WTC11 (cell line): ENCODE measurements around the gene PHACTR2. TPM values are rescaled to one million over a fixed set of nuclear protein-coding genes. Genes with fewer than 3 reads are reported as not detected.

Experiments
- ATAC-seq: fragments of 200-7000 bp; cut with Tn5 transposase; 2 replicates; pipeline ENCODE4 v1.10.0; 2021; ENCODE audit warnings: mild to moderate bottlenecking, moderate library complexity
- CTCF ChIA-PET: fragments of 300-600 bp; sonication (Branson Sonifier 250); formaldehyde crosslinking; loops from one replicate; lab custom pipeline; 2021; ENCODE audit warnings: antibody characterized with exemption; lab: Charles Lee
- POLR2A ChIA-PET: fragments of 350-600 bp; sonication (Branson Sonifier 250); formaldehyde crosslinking; loops from one replicate; lab custom pipeline; 2021; ENCODE audit warnings: antibody characterized with exemption; lab: Charles Lee
- DNase-seq: peaks from one replicate; pipeline ENCODE4 v3.0.0; 2021; ENCODE audit warnings: low spot score
- H3K27ac Mint-ChIP-seq: 2 replicates; pipeline ENCODE4 v1.8.0; 2021; ENCODE audit warnings: mixed read lengths
- H3K27me3 Mint-ChIP-seq: 2 replicates; pipeline ENCODE4 v1.8.0; 2021; ENCODE audit warnings: low read depth, mild to moderate bottlenecking, moderate library complexity, mixed read lengths
- H3K36me3 Mint-ChIP-seq: 2 replicates; pipeline ENCODE4 v1.8.0; 2021; ENCODE audit warnings: mixed read lengths
- H3K4me1 Mint-ChIP-seq: 2 replicates; pipeline ENCODE4 v1.8.0; 2022; ENCODE audit warnings: mixed read lengths
- H3K4me3 Mint-ChIP-seq: 2 replicates; pipeline ENCODE4 v1.8.0; 2021; ENCODE audit warnings: mild to moderate bottlenecking, moderate library complexity, mixed read lengths
- H3K9me3 Mint-ChIP-seq: 2 replicates; pipeline ENCODE4 v1.8.0; 2021; ENCODE audit warnings: mixed read lengths
- ARID4B ChIP-seq: sonication (generic); formaldehyde crosslinking; IDR thresholded peaks from 2 replicates; pipeline ENCODE4 v1.8.0; 2023; ENCODE audit warnings: missing genetic modification reagents, mild to moderate bottlenecking, borderline replicate concordance
- CTCF ChIP-seq: fragments of 200-600 bp; IDR thresholded peaks from 2 replicates; pipeline ENCODE4 v1.8.0; 2022; ENCODE audit warnings: antibody characterized with exemption
- ELF4 ChIP-seq: sonication (generic); formaldehyde crosslinking; IDR thresholded peaks from 2 replicates; pipeline ENCODE4 v1.8.1; 2022; ENCODE audit warnings: low read depth, mild to moderate bottlenecking, moderate library complexity, missing genetic modification reagents
- ESRRA ChIP-seq: sonication (generic); formaldehyde crosslinking; IDR thresholded peaks from 2 replicates; pipeline ENCODE4 v1.8.1; 2022; ENCODE audit warnings: mild to moderate bottlenecking, missing genetic modification reagents, borderline replicate concordance
- FOXK1 ChIP-seq: sonication (generic); formaldehyde crosslinking; IDR thresholded peaks from 2 replicates; pipeline ENCODE4 v1.8.0; 2022; ENCODE audit warnings: mild to moderate bottlenecking, moderate library complexity, missing genetic modification reagents
- GTF2I ChIP-seq: fragments of 250-450 bp; sonication (Bioruptor Pico); conservative IDR thresholded peaks from 2 replicates; pipeline ENCODE4 v1.4.0; 2021; ENCODE audit warnings: mild to moderate bottlenecking
- JUN ChIP-seq: sonication (generic); formaldehyde crosslinking; IDR thresholded peaks from 2 replicates; pipeline ENCODE4 v1.8.0; 2023; ENCODE audit warnings: mild to moderate bottlenecking, missing genetic modification reagents
- MXD4 ChIP-seq: fragments of 250-450 bp; sonication (Bioruptor Pico); IDR thresholded peaks from 2 replicates; pipeline ENCODE4 v1.8.0; 2021; ENCODE audit warnings: mild to moderate bottlenecking, moderate library complexity, borderline replicate concordance
- MYBL2 ChIP-seq: sonication (generic); formaldehyde crosslinking; IDR thresholded peaks from 2 replicates; pipeline ENCODE4 v1.8.1; 2023; ENCODE audit warnings: mild to moderate bottlenecking, moderate library complexity, missing genetic modification reagents
- NFE2L1 ChIP-seq: sonication (generic); formaldehyde crosslinking; IDR thresholded peaks from 2 replicates; pipeline ENCODE4 v1.8.1; 2023; ENCODE audit warnings: missing genetic modification reagents
- NFYB ChIP-seq: sonication (generic); formaldehyde crosslinking; conservative IDR thresholded peaks from 2 replicates; pipeline ENCODE4 v1.8.0; 2022; ENCODE audit warnings: low read depth, missing genetic modification reagents
- NR2C2 ChIP-seq: sonication (generic); formaldehyde crosslinking; IDR thresholded peaks from 2 replicates; pipeline ENCODE4 v1.8.0; 2022; ENCODE audit warnings: mild to moderate bottlenecking, missing genetic modification reagents
- ZBTB21 ChIP-seq: sonication (generic); formaldehyde crosslinking; IDR thresholded peaks from 2 replicates; pipeline ENCODE4 v1.8.1; 2023; ENCODE audit warnings: mild to moderate bottlenecking, missing genetic modification reagents, borderline replicate concordance
- ZNF423 ChIP-seq: fragments of 250-450 bp; sonication (Bioruptor Pico); IDR thresholded peaks from 2 replicates; pipeline ENCODE4 v2.1.2; 2022; ENCODE audit warnings: mild to moderate bottlenecking, moderate library complexity
- ZNF425 ChIP-seq: fragments of 250-450 bp; sonication (Bioruptor Pico); conservative IDR thresholded peaks from 2 replicates; pipeline ENCODE4 v1.9.0; 2021; ENCODE audit warnings: mild to moderate bottlenecking
- total RNA-seq: library from RNA; stranded (reverse); gene quantifications from 3 replicates; pipeline ENCODE4 v1.2.3, GENCODE V29; 2021
- TF ChIP-seq, protein P1 (sequence below): sonication (generic); formaldehyde crosslinking; IDR thresholded peaks from 2 replicates; pipeline ENCODE4 v1.8.1; 2023; ENCODE audit warnings: mild to moderate bottlenecking, moderate library complexity, missing genetic modification reagents
- TF ChIP-seq, protein P2 (sequence below): sonication (generic); formaldehyde crosslinking; IDR thresholded peaks from 2 replicates; pipeline ENCODE4 v1.8.1; 2022; ENCODE audit warnings: low read depth, mild to moderate bottlenecking, moderate library complexity, missing genetic modification reagents, borderline replicate concordance
- TF ChIP-seq, protein P3 (sequence below): fragments of 250-450 bp; sonication (Bioruptor Pico); IDR thresholded peaks from 2 replicates; pipeline ENCODE4 v1.8.0; 2021; ENCODE audit warnings: mild to moderate bottlenecking

The PHACTR2 gene
- total RNA-seq, 1 experiment from 2014 or later = 90.5 TPM

GRCh38 chr6:143741480-143741879 is 63.7 kb downstream of the PHACTR2 start:
- TF ChIP-seq, protein P1, sequence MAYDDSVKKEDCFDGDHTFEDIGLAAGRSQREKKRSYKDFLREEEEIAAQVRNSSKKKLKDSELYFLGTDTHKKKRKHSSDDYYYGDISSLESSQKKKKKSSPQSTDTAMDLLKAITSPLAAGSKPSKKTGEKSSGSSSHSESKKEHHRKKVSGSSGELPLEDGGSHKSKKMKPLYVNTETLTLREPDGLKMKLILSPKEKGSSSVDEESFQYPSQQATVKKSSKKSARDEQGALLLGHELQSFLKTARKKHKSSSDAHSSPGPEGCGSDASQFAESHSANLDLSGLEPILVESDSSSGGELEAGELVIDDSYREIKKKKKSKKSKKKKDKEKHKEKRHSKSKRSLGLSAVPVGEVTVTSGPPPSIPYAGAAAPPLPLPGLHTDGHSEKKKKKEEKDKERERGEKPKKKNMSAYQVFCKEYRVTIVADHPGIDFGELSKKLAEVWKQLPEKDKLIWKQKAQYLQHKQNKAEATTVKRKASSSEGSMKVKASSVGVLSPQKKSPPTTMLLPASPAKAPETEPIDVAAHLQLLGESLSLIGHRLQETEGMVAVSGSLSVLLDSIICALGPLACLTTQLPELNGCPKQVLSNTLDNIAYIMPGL (CRISPR knock-in tag) = no peak
- TF ChIP-seq, protein P2, sequence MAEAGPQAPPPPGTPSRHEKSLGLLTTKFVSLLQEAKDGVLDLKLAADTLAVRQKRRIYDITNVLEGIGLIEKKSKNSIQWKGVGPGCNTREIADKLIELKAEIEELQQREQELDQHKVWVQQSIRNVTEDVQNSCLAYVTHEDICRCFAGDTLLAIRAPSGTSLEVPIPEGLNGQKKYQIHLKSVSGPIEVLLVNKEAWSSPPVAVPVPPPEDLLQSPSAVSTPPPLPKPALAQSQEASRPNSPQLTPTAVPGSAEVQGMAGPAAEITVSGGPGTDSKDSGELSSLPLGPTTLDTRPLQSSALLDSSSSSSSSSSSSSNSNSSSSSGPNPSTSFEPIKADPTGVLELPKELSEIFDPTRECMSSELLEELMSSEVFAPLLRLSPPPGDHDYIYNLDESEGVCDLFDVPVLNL (CRISPR knock-in tag) = no peak
- no peak for TF ChIP-seq GTF2I (CRISPR knock-in tag)
- no peak for TF ChIP-seq ZNF423
- no peak for TF ChIP-seq ESRRA (CRISPR knock-in tag)
- no peak for TF ChIP-seq NFE2L1
- TF ChIP-seq JUN (CRISPR knock-in tag) = no peak
- TF ChIP-seq ZNF425 (CRISPR knock-in tag) = no peak
- Mint-ChIP-seq H3K27ac (no peak overlapping the region), H3K9me3 (no peaks in the 10 kb centered on the region), H3K4me1 (peaks cover 64% of the 10 kb centered on the region), H3K36me3 (peaks cover 4% of the 10 kb centered on the region), H3K27me3 (no peaks in the 10 kb centered on the region), H3K4me3 (no peak overlapping the region)
- no peak for DNase-seq
- no peak for ATAC-seq
- ChIA-PET POLR2A (no interaction called here), CTCF (no interaction called here)

DNA sequence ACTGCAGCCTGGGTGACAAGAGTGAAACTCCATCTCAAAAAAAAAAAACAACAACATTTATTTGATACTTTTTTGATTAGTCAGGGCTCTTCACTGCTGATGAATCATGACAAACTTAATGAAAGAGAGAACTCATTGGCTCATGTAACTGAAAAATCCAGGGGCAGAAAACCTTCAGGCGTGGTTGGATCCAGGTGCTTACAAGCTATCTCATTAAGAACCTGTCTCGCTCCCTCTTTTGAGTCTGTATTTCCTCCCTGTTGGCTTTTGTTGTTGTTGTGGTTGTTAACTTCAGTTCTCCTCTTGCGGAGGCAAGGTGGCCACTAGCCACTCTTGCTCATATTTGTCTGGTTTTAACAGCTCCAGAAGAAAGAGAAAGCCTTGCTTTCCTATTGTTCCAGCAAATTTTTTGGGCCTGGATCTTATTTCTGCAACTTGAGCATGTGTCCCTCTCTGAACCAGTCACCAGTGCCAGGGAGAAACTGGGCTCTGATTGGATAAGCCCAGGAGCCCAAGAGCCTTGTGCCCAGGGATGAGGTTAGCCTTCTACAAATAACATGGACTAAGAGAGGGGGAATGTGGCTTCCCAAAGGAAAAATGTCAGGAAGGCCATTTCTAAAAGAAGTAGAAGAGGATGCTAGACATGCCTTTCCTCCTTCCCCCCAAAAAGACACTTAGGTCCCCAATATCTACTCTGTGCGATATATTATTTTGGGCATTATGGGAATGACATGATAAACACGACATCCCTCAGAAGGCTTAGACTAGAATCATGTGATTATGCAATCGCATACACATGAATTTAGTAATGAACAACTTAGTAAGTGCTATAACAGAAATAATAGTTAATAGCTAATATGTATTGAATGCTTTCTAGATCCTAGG is 64.5 kb downstream of the PHACTR2 start:
- Mint-ChIP-seq H3K27me3 (no peaks in the 10 kb centered on the region), H3K4me1 (peaks cover 70% of the 10 kb centered on the region), H3K27ac (peak overlapping the region; percentile 100), H3K36me3 (peaks cover 4% of the 10 kb centered on the region), H3K4me3 (no peak overlapping the region), H3K9me3 (no peaks in the 10 kb centered on the region)
- CTCF ChIA-PET = no interaction called here
- POLR2A ChIA-PET = interaction anchor here (0.9 kb wide), 1 partner anchor 8 kb away, joined by 3 read pairs; no protein-coding TSS in a partner anchor
- DNase-seq (no peak), ATAC-seq (no peak)
- no peak for TF ChIP-seq MYBL2
- TF ChIP-seq, protein P1 (CRISPR knock-in tag) = no peak
- no peak for TF ChIP-seq NFYB (CRISPR knock-in tag)
- no peak for TF ChIP-seq NR2C2 (CRISPR knock-in tag)
- TF ChIP-seq CTCF = no peak
- TF ChIP-seq ARID4B (CRISPR knock-in tag) = no peak
- TF ChIP-seq, protein P3, sequence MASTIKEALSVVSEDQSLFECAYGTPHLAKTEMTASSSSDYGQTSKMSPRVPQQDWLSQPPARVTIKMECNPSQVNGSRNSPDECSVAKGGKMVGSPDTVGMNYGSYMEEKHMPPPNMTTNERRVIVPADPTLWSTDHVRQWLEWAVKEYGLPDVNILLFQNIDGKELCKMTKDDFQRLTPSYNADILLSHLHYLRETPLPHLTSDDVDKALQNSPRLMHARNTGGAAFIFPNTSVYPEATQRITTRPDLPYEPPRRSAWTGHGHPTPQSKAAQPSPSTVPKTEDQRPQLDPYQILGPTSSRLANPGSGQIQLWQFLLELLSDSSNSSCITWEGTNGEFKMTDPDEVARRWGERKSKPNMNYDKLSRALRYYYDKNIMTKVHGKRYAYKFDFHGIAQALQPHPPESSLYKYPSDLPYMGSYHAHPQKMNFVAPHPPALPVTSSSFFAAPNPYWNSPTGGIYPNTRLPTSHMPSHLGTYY (CRISPR knock-in tag) = no peak
- no peak for TF ChIP-seq ELF4 (CRISPR knock-in tag)
- TF ChIP-seq ZBTB21 (CRISPR knock-in tag) = no peak
- no peak for TF ChIP-seq FOXK1
- no peak for TF ChIP-seq MXD4 (CRISPR knock-in tag)
